ENCODE measurements around the gene TNS1. TPM values are rescaled to one million over a fixed set of nuclear protein-coding genes. Genes with fewer than 3 reads are reported as not detected.

The TNS1 gene
- total RNA-seq, 4 donors from 2014 or later = 169 to 316 (median 229) TPM

DNA sequence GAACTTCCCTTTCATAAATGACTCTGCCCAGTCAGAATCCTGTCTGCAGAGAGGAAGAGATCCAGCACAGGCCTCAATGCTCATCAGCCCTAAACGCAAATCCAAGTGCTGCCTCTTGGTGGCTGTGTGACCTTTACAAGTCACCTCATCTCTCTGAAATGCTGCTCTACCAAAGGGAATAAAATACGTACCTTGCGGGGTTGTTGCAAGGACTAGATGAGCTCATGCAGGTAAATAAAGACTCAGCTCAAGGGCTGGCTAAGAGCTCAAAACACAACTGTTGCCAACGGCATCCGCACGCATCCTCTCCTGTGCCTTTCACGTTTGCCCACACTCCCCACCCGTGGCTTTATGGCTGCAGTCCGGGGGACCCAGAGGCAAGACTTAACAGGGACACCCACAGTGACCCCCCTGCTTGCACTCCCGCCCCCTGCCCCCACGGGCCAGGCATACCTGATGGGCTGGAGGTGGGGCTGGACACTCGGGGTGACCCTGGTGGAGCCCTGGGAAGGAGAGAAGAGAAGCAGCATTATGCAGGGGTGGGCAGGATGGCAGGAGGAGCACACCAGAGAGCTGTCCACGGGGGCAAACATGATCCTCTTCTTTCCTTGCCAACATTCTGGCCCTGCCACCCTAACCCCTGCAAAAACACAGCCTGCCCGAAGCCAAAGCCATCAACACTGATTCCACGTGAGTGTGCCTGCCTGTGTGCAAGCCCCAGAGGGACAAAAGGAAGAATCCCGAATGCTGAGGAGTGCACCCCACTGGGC is 102.6 kb downstream of the TNS1 start:
- Histone ChIP-seq H3K4me1 (peaks cover 84 to 85% of the 10 kb centered on the region in 2 donors), H3K27ac (peak overlapping the region; percentile 96 to 100 (median 98)), H3K4me3 (replicated peaks in 1 of 3) (no peak overlapping the region), H3K36me3 (peaks cover 13 to 23% of the 10 kb centered on the region in 2 donors), H3K9me3 (no peaks in the 10 kb centered on the region), H3K27me3 (no peaks in the 10 kb centered on the region)
- WGBS, 2 donors = 68 to 79% methylated on average over 15 to 16 of the region's 16 CpGs
- DNase-seq = no peak
- intact Hi-C loops (cut with DNase I) = no loop called here
- TF ChIP-seq CTCF (IDR thresholded peaks at IDR 0.05) = no peak
- no peak for TF ChIP-seq POLR2A (IDR thresholded peaks at IDR 0.05)

- Histone ChIP-seq H3K36me3 (peaks cover 16 to 29% of the 10 kb centered on the region in 2 donors), H3K4me3 (replicated peaks in 1 of 3) (no peak overlapping the region), H3K27ac (peak overlapping the region; percentile 86 to 98 (median 96)), H3K9me3 (no peaks in the 10 kb centered on the region), H3K4me1 (peaks cover 78 to 83% of the 10 kb centered on the region in 2 donors), H3K27me3 (no peaks in the 10 kb centered on the region)
- DNase-seq = peak; percentile 78 to 85
- intact Hi-C loops (cut with DNase I) = no loop called here
- TF ChIP-seq CTCF (IDR thresholded peaks at IDR 0.05) (peak; percentile 29 to 60 (median 53)), POLR2A (IDR thresholded peaks at IDR 0.05) (no peak)
- WGBS, 2 donors = 63 to 67% methylated on average over 11 of the region's 11 CpGs
These were observed 103.4 kb downstream of the TNS1 start for GRCh38 chr2:217899231-217900009.

DNA sequence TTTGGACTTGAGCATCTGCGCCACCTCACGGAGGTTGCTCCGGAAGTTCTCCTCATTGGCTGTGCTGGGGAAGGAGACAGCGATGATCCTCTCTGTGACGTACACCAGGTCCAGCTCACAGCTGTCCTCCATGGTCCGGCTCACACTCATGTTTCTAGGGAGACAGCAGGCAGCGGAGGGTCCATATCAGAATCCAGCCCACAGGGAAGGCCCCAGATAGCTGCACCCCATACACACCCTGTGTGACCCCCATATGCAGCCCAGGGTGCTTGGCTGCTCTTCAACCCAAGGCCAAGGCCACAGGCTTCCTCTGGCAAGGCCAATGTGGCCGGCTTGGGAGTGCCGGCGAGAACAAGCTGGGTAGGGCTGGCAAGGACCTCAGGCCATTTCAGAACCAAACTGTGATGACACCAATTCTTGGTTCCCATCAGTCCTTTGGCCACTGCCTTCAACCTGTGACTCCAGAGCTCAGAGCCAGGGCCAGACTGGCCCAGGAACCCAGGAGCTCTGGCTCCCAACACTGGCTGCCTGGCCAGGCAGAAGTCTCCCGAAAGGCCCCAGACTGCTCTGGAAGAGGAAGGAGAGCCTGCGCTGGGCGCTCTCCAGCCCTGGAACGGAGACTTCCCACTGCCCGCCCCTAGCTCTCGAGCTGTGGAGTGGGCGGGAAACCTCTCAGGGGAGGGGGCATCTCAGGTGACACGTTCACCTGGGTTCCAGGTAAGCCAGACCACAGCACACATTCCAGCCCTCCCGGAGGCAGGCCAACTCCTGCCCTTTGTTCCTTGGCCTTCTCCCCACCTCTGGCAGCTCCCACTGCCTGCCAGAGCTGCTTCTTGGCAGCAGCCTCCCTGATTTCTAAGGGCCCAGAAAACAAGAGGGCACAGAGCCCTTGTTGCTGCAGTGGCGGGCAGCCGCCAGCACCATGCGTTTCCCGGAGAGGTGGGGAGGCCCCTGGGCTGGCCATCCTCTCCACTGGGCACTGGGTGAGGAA is 104.7 kb downstream of the TNS1 start:
- TF ChIP-seq CTCF (IDR thresholded peaks at IDR 0.05) (peak in 2 of 6 experiments; percentile 1 to 8), POLR2A (IDR thresholded peaks at IDR 0.05) (peak in 1 of 2 donors; percentile 77)
- Histone ChIP-seq H3K4me3 (replicated peaks in 1 of 3) (no peak overlapping the region), H3K36me3 (peaks cover 25 to 42% of the 10 kb centered on the region in 2 donors), H3K9me3 (no peaks in the 10 kb centered on the region), H3K27me3 (no peaks in the 10 kb centered on the region), H3K27ac (peak overlapping the region; percentile 96 to 98 (median 96)), H3K4me1 (peaks cover 71 to 77% of the 10 kb centered on the region in 2 donors)
- WGBS, 2 donors = 48 to 57% methylated on average over 18 of the region's 23 CpGs
- intact Hi-C loops (cut with DNase I) = no loop called here
- peak; percentile 98 for DNase-seq

DNA sequence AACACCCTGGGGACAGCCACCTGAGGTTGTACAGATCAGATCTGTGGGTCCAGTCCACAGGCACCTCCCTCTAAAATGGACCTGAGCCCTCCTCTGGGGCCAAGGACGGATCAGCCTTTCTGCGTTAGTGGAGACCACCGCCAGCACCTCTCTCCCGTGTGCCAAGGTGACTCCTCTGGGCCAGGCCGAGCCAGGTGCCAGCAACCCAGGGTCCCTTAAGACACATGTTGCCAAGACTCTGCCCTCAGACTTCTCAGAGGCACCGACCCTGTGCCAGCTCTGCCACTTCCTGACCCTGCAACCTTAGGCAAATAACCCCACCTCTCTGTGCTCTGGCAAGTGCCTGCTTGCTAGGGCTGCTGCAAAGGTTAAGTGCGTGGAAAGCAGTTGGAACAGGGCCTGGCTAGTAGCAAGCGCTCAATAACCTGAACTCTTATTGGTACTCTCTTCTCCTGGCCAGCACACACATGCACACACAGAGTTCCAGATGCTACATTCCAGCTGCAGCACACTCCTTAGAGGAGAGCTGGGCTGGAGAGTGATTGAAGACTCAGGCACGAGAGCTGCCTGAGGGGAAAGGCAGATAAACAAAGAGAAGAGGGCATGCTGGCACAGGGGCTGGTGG is 105.6 kb downstream of the TNS1 start:
- intact Hi-C loops (cut with DNase I) = no loop called here
- peaks cover 35 to 51% of the 10 kb centered on the region in 2 donors for H3K36me3 ChIP-seq

More for the DNA sequence above, 105.6 kb downstream of the TNS1 start:
- no peak overlapping the region for H3K4me3 ChIP-seq (replicated peaks in 1 of 3)
- peak overlapping the region; percentile 96 to 98 (median 96) for H3K27ac ChIP-seq
- TF ChIP-seq POLR2A (IDR thresholded peaks at IDR 0.05) (peak in 1 of 2 donors; percentile 23), CTCF (IDR thresholded peaks at IDR 0.05) (no peak)
- peaks cover 62 to 68% of the 10 kb centered on the region in 2 donors for H3K4me1 ChIP-seq
- H3K27me3 ChIP-seq = no peaks in the 10 kb centered on the region
- WGBS, 2 donors = 40 to 54% methylated on average over 8 of the region's 9 CpGs
- DNase-seq = peak; percentile 79 to 82
- no peaks in the 10 kb centered on the region for H3K9me3 ChIP-seq

Measured in thyroid gland (tissue), 4 donors.